T1000 (cell line): Measurements from ENCODE around the gene ASRGL1.

Source experiments
- DNase-seq: peaks from one replicate; lab custom pipeline; 2025; ENCODE audit warnings: mixed read lengths; lab: John Stamatoyannopoulos, UW

The ASRGL1 gene

DNA sequence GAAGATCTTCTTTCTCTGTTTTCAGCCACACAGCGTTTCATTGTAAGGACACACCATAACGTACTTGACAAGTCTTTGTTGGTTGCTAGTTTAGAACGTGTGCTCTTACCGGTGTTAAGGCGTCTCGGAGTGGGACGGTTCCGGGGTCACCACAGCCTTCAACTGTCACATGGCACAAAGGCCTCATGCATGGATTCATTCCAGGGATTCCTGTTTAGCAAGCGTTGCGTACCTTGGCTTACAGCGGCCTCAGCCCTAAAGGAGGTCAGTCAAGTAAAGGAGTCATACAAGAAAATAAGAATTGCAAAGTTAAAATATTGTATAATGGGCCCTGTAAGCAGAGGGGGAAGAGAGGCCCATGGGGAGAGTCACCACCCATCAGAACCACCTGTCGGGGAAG is 79.3 kb downstream of the ASRGL1 start:
- DNase-seq = no peak

DNA sequence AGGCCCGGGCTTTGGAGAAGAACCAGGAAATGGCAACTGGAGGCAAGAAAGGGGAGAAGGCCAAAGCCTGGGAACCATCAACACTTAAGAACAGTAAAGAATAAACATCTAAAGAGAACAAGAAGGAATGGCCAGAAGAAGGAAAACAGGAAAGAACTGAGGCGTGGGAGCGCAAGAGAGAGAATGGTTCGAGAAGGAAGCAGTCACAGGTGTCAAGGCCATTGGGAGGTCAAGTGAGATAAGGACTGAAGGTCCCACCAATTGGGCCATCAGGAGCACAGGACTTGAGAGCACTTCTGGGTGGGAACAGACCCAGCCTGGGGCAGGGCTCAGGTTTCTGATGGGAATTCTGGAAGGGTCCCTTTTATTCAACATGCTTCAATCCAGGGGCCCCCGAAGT is 80.9 kb downstream of the ASRGL1 start:
- no peak for DNase-seq

DNA sequence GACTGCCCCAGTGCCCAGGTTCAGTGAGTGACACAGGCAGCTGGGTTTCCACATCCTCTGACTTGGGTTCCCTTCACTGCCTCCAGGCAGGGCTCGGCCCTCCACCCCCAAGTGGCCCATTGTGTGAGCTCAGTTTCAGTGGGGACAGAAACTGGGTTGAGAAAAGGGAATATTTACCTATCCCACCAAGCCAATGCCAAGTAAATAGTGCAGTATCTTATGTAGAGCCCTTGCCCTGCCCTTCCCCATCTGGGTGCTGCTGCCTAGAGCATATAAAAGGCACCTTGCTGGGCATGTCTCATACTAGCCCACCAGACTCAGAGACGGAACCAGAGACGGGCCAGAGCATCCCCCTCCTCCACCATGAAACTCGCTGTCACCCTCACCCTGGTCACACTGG is 81.5 kb downstream of the ASRGL1 start, which contains the start of gene SCGB1A1:
Gene SCGB1A1 (plus strand): TSS at position 301 of the 400 bp plus-strand sequence. CDS start 63 bp downstream, at position 364.
- DNase-seq = no peak

DNA sequence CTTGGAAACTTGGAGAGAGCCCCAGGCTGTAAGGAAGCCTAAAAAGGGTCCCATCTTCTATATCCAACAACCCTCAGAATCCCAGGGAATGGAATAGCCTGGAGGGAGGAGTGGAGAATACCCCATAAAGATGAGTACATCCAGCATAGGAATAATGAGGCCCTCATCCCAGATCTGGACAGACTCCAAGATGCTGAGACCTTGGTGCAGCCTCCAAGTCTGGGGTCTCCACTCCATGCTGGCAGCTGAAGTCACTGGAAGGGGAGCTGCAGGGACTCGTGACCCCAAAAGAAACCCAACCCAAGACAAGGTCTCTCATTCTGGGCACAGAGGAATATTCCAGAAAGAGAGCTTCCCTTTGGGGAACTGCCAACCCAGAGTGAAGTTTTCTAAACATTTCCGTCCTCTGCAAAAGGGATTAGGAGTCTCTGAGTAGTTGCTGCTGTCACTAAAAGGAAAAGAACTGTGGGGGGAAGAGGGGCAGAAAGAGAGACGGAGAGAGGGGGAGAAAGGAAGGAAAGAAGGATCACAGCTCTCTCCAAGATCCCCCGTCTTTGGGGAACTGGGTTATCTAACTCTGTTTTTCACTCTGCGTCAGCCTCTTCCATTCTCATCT is 82.2 kb downstream of the ASRGL1 start:
- DNase-seq = no peak

DNA sequence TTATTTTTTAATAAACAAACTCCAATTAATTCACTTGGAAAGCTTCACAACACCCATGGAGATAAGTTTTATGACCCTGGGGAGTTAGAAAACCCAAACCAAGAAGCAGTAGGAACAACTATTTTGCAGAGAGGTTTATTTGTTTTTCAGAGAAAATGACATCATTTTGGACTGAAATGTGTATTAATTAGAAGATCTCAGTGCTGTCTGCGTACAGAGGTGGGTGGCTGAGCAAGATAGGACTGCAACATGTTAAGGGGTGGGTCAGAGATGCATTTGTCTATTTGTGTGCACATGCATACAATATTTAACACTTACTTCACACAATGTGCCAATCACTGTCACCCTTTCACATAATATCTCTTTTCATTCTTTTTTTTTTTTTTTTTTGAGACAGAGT is 82.7 kb downstream of the ASRGL1 start:
- DNase-seq = no peak

DNA sequence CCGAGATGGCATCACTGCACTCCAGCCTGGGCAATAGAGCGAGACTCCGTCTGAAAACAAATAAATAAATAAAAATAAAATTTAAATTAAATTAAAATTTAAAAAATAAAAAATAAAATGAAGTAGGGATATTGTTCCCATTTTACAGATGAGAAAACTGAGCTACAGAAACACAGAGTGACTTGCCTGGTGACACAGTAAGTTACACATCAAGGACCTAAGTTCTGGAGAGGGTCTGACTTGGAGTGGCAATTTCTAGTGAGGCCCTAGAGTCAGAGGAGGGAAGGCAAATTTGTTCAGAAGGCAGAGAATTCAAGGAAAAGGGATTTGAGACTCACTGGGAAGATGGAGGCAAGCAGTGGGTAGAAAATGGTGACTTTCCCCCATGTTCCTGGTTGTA is 83.6 kb downstream of the ASRGL1 start:
- no peak for DNase-seq

DNA sequence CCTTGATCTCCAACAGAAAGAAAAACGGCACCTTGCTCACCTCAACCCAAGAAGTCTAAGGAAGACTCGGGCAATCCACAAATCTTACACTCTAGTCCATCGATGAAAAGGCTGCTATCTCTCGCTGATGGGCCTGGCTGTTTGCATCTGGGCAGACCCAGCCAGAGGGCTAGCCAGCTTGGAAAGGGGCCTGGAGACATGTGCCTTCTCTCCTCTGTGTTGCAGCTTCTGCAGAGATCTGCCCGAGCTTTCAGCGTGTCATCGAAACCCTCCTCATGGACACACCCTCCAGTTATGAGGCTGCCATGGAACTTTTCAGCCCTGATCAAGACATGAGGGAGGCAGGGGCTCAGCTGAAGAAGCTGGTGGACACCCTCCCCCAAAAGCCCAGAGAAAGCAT is 84.7 kb downstream of the ASRGL1 start:
- no peak for DNase-seq

DNA sequence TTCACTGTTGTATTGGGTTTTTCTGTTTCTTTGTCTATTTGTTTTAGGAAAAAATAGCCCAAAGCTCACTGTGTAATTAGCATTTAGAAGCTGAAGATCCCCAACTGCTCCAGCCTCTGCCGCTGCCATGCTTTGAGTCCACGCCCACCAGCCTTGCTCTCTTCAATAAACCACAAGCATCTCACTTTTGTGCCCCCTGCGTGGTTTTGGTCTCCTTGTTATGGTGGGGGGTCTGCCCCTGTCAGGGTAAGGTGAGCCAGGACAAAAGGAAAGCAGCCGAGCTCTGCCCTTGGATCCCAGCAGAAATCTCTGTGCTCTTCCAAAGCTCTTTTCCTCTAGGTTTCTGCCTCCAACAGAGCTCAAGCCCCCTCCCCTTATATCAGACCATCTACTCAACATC is 85.8 kb downstream of the ASRGL1 start:
- no peak for DNase-seq

DNA sequence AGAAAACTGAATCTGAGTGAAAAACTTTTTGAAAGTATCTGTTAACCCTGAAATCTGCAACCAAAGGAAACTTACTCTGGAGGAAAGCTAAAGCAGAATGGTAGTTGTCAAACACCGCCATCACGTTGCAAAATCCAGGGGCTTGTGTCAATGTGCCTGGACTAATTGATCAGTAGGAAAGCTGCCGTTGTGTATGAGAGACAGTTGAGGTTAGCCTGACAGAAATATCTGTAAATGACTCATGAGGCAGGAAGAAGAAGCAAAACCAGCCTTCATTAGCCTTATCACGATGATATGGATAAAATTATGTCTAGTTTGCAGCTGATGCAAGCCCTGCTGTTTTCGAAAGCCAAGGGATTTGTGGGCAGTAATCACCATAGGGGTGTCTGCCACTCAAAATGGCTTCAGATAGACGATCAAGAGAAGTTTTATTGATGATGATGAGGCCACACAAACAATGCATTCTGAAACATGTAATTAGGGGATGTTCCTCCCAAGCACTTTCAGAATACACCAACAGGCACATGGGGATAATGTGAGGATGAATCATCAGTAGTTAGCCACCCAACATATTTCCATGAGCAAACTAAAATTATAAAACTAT is 90.5 kb downstream of the ASRGL1 start:
- no peak for DNase-seq

DNA sequence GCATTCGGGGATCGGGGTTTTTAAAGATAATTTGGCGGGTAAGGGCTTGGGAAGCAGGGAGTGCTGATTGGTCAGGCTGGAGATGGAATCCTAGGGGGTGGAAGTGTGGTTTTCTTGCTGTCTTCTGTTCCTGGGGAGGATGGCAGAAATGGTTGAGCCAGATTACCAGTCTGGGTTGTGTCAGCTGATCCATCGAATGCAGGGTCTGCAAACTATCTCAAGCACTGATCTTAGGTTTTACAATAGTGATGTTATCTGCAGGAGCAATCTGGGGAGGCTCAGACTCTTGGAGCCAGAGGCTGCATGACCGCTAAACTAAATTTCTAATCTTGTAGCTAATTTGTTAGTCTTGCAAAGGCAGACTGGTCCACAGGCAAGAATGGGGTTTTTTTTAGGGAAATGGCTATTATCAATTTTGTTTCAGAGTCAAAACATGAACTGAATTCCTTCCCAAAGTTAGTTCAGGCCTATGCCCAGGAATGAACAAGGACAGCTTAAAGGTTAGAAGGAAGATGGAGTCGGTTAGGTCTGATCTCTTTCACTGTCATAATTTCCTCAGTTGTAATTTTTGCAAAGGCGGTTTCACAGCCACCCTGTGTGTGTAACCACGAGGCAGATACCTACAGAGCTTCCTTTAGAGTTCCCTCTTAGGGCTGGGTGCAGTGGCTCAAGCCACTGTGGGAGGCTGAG is 91.8 kb downstream of the ASRGL1 start:
- DNase-seq = no peak

DNA sequence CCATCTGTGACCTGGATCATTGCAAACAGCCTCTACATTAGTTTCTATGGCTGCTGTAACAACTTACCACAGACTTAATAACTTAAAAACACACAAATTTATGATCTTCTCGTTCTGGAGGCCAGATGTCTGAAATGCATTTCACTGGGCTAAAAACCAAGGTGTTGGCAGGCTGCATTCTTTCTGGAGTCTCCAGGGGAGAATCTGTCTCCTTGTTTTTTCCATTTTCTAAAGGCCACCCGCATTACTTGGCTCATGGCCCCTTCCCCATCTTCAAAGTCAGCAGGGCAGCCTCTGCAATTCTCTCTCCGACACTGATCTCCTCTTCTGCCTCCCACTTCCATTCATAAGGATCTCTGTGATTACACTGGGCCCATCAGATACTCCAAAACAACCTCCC is 93.2 kb downstream of the ASRGL1 start:
- no peak for DNase-seq

DNA sequence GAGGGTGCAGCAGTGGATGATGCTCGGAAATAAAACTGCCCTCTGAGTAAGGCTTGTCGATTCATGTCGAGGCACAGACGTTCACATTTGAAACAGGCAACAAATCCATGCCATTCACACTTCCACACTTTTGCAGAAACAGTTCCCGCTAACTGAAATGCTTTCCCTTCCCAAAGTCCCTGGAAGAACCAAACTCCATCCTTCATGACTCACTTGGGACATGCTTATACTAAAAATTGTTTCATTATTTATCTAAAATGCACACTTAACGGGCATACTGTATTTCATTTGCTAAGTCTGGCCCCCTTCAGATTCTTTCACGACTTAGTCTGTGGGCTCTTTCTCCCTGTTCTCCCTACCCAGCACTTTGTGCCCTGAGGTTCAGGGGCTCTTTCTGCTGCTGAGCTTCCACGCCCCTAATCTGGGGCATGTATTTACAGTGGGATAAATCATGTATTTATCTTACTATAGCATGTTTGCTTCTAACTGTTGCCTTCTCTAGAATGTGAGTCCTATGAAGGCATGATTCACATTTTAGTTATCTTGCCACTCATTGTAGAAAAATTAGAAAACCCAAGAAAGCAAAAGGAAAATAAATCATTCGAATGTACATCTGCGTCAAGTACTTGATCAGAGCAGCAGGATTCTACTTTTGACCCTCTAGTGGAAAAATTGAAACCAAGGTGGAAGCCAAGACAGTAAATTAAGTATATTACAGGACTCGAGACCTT is 94.1 kb downstream of the ASRGL1 start:
- DNase-seq = no peak

DNA sequence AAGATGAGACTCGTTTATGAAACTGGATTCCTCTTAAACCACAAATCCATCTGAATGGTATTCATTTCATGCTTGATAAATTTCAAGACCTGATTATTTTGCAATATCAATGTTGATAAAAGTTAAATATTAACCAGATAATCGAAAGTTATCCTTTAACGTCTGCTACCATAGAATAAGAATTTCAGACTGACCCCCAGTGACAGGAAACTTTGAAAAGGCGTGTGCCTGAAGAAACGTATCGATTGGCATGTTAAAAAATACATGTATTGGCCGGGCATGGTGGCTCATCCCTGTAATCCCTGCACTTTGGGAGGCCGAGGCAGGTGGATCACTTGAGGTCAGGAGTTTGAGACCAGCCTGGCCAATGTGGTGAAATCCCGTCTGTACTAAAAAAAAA is 95.4 kb downstream of the ASRGL1 start:
- no peak for DNase-seq

DNA sequence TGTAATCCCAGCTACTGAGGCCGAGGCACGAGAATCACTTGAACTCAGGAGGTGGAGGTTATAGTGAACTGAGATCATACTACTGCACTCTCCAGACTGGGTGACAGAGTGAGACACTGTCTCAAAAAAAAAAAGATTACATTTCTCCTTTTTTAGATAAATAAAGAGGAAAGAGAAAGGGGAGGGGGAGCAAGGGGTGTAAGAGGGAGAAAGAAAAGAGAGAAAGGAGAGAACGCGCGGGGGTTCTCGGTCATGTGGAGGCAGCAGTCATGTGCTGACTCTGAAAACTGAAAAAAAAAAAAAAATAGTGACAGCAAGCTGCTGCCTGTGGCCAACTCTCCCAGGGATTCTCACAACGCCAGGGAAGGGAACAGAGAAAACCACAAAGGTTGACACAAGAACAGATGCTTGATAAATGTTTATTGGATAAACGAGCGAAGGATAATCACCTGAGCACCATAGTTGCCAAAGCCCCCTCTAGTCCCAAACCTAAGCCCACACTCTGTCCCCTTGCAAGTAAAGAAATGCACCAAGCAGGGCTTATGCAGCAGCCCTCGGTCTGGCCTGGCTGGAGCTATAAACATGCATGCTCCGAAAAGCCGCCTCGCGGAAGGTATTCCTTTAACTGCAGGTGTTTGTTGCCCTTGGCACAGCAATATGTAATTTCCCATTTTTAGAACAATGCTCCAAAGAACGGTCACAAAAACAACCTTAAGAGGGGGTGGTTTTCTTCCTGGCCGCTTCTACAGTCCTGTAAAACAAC is 96.1 kb downstream of the ASRGL1 start:
- no peak for DNase-seq

DNA sequence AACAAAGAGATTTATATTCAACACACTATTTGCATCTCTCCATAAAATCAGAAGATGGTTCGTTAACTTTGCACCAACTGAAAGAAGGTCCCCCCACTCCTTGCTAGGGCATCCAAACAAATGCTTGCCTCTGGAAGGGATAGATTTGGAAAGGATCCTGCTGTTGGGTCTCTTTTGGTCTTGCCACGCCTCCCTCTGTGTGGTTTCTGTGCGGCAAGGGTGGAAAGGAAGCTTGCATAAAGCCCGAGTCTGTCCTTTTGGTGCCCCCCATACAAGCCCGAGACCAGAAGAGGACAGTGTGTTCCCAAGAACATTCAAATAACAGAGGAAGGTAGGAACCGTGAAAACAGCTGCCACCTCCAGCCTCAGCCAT is 96.6 kb downstream of the ASRGL1 start:
- DNase-seq = no peak

DNA sequence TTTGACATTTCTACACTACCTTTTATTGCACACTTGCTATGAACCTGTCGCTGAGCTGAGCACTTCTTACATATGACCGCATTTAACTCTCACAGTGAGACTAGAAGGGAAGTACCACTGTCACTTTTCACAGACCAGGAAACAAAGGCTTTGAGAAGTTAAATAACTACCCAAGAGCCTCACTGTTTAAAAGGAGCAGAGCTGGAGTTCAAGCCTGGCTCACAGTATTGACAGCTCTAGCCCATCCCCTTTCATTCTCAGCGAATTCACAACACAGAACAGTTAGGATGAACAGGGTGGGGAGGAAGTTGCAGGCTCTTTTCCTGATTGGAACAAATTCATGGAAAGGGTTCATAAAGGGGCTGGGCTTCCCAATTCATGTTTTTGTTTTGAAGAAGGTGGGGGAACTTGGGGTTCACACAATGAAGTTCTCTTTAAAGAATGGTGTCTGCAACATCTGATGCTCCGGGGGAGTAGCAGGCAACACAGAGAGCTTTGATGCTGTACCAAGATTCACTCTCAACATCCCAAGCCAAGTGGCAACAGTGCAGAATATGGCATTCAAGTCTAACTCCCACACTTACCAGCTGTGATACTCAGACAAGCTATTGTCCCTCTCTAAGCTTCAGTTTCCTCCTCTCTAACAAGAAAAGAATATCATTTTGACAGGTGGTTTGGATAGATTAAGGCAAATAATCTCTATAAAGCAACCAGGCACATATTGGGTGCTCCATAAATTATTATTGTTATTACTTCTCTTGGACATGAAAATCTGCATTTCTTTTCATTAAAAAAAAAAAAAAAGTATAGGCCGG is 98.8 kb downstream of the ASRGL1 start:
- DNase-seq = no peak

DNA sequence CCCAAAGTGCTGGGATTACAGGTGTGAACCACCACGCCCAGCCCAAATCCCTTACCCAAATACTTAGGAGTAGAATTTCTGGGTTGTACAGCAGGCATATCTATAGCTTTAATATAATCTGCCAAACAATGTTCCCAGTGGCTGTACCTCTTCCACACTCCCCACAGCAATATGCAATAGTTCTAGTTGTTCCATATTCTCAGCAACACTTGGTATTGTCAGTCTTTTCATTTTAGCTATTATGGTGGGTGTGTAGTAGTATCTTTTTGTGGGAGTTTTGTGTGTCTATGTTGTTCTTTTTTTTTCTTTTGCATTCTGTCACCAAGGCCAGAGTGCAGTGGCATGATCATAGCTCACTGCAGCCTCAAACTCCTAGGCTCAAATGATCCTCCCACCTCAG is 100.4 kb downstream of the ASRGL1 start:
- DNase-seq = no peak

DNA sequence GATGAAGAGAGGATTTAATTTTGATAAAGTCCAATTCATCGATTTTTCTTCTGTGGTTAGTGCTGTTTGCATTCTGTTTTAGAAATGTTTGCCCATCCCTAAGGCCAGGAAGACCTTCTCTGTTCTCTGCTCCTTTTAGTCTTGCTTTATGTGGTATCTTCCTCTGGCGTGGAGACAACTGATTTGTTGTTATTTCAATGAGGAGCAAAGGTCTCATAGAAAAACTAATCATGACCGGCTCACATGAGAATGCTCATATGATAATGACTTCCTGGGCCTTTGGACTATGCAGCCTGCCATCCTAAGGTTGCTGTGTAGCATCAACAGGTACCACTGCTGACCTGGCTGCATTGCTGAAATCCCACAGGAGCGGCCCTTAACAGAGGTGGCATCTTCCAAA is 101.4 kb downstream of the ASRGL1 start:
- DNase-seq = no peak

DNA sequence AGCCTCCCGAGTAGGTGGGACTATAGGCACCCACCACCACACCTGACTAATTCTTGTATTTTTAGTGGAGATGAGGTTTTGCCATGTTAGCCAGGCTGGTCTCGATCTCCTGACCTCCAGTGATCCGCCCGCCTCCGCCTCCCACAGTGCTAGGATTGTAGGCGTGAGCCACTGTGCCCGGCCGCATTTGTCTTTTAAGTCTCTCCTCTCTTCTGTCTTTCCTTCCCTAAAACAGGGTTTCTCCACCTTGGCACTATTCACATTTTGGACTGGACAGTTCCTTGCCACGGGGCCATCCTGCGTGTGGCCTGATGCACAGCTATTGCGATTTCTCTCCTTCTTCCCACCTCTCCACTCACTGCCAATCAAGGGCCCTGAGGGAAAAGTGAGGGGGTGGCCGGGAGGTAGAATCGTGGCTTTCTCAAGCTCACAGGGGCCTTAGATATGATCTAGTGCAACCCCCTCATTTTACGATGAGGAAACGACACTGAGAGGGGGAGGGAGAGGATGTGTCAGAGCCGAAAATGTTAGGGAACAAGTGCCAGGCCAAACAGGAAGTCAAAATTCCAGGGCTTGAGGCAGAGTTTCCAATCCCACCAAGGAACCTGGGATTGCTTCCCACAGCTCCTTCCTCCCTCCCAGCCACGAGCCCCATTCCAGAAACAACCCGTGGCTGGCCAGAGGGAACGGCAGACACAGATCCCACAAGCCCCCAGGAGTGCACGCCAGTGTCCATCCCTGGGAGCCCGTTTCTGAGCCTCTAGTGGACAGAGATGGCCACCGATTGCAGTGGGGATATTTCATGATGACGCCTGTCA is 102.7 kb downstream of the ASRGL1 start:
- DNase-seq = peak; percentile 68
